ENCODE measurements around the gene IL16.
"Not testable (repeated sequence)": the region's sequence is repeated elsewhere in the genome, so short reads cannot be mapped to it uniquely, and the experiment has no call there.

Gene IL16

GRCh38 chr15:81196576-81197254 is at the start of gene IL16:
Gene IL16 (plus strand): TSS chr15:81196879. CDS start chr15:81225400, 28,521 bp downstream.
- DNase-seq (ENCODE audit: low spot score): no peak

- no peak for DNase-seq (ENCODE audit: low spot score)
Observed at GRCh38 chr15:81151389-81151788, 45.3 kb upstream of the IL16 start.

GRCh38 chr15:81152339-81152738 is 44.3 kb upstream of the IL16 start:
- no peak for DNase-seq (ENCODE audit: low spot score)

GRCh38 chr15:81152799-81153198 is 43.9 kb upstream of the IL16 start:
- DNase-seq (ENCODE audit: low spot score): no peak

GRCh38 chr15:81155375-81156218 is 41.1 kb upstream of the IL16 start:
- DNase-seq (ENCODE audit: low spot score): peak; percentile 21

GRCh38 chr15:81156324-81156723 is 40.4 kb upstream of the IL16 start:
- DNase-seq (ENCODE audit: low spot score): no peak

- DNase-seq (ENCODE audit: low spot score): no peak
Observed at GRCh38 chr15:81157195-81157938, 39.3 kb upstream of the IL16 start.

- DNase-seq (ENCODE audit: low spot score): no peak
Observed at GRCh38 chr15:81157939-81158223, 38.8 kb upstream of the IL16 start.

- DNase-seq (ENCODE audit: low spot score): not testable (repeated sequence)
Observed at GRCh38 chr15:81158561-81158960, 38.1 kb upstream of the IL16 start.

GRCh38 chr15:81160312-81161159 is 36.1 kb upstream of the IL16 start:
- DNase-seq (ENCODE audit: low spot score): no peak

GRCh38 chr15:81161160-81161673 is 35.5 kb upstream of the IL16 start:
- DNase-seq (ENCODE audit: low spot score): no peak

- no peak for DNase-seq (ENCODE audit: low spot score)
Observed at GRCh38 chr15:81161851-81162250, 34.8 kb upstream of the IL16 start.

GRCh38 chr15:81163961-81164800 is 32.5 kb upstream of the IL16 start:
- no peak for DNase-seq (ENCODE audit: low spot score)

- DNase-seq (ENCODE audit: low spot score): no peak
Observed at GRCh38 chr15:81165535-81165934, 31.1 kb upstream of the IL16 start.

- no peak for DNase-seq (ENCODE audit: low spot score)
Observed at GRCh38 chr15:81166636-81167305, 29.9 kb upstream of the IL16 start.

- no peak for DNase-seq (ENCODE audit: low spot score)
Observed at GRCh38 chr15:81168131-81168526, 28.6 kb upstream of the IL16 start.

GRCh38 chr15:81168644-81169043 is 28.0 kb upstream of the IL16 start:
- no peak for DNase-seq (ENCODE audit: low spot score)

- no peak for DNase-seq (ENCODE audit: low spot score)
Observed at GRCh38 chr15:81170511-81170910, 26.2 kb upstream of the IL16 start.

- no peak for DNase-seq (ENCODE audit: low spot score)
Observed at GRCh38 chr15:81171286-81171685, 25.4 kb upstream of the IL16 start.

- peak; percentile 10 for DNase-seq (ENCODE audit: low spot score)
Observed at GRCh38 chr15:81174125-81174791, 22.4 kb upstream of the IL16 start.
